Epithelial cell of proximal tubule (primary cell): ENCODE data around the gene ZSWIM6. TPM values are rescaled to one million over a fixed set of nuclear protein-coding genes. Genes with fewer than 3 reads are reported as not detected.

Experiments used
- DNase-seq: peaks from one replicate; pipeline ENCODE4 v3.0.0-alpha.2; 2011; ENCODE audit warnings: low read depth
- H3K4me3 ChIP-seq: 2 replicates; pipeline ENCODE4 v1.5.1; 2011; ENCODE audit warnings: low read depth, mild to moderate bottlenecking, low read length
- CTCF ChIP-seq: conservative IDR thresholded peaks from 2 replicates; pipeline ENCODE4 v1.5.1; 2012; ENCODE audit warnings: low read depth, mild to moderate bottlenecking, low read length
- total RNA-seq: library from RNA; depleted of rRNA; stranded (reverse); fragments of >200 nt; gene quantifications from 2 replicates; pipeline ENCODE4 v1.2.3, GENCODE V29; 2015

Gene ZSWIM6
- total RNA-seq, 1 donor from 2014 or later, result 8.2 TPM

GRCh38 chr5:61298580-61298979 lies 33.5 kb upstream of the ZSWIM6 start:
- H3K4me3 ChIP-seq, result no peak overlapping the region
- no peak for DNase-seq
- no peak for TF ChIP-seq CTCF

GRCh38 chr5:61299261-61299681 lies 32.8 kb upstream of the ZSWIM6 start:
- no peak overlapping the region for H3K4me3 ChIP-seq
- DNase-seq, result no peak

GRCh38 chr5:61301341-61302199 lies 30.5 kb upstream of the ZSWIM6 start:
- H3K4me3 ChIP-seq, result no peak overlapping the region
- DNase-seq, result peak; percentile 98
- no peak for TF ChIP-seq CTCF

More at GRCh38 chr5:61299261-61299681, 32.8 kb upstream of the ZSWIM6 start:
- TF ChIP-seq CTCF, result no peak

GRCh38 chr5:61302200-61302563 lies 29.9 kb upstream of the ZSWIM6 start:
- DNase-seq, result no peak
- no peak overlapping the region for H3K4me3 ChIP-seq
- TF ChIP-seq CTCF, result no peak

- no peak overlapping the region for H3K4me3 ChIP-seq
- no peak for TF ChIP-seq CTCF
- DNase-seq, result no peak
Observed at GRCh38 chr5:61303346-61303745, 28.7 kb upstream of the ZSWIM6 start.

- DNase-seq, result no peak
- H3K4me3 ChIP-seq, result no peak overlapping the region
- TF ChIP-seq CTCF, result no peak
Observed at GRCh38 chr5:61304590-61305381, 27.3 kb upstream of the ZSWIM6 start.
